Measurements from ENCODE around the gene DMBX1.

- no peak for TF ChIP-seq ZNF274 (IDR thresholded peaks at IDR 0.05; ENCODE audit: borderline replicate concordance, low read depth, low read length)
- no peak for TF ChIP-seq UBTF (IDR thresholded peaks at IDR 0.05; ENCODE audit: borderline replicate concordance in 1 of 2, low read depth in 2 of 2, low read length in 2 of 2)
- no peak for TF ChIP-seq RBM15 (IDR thresholded peaks at IDR 0.05; ENCODE audit: insufficient read depth, low read length)
- no peak for TF ChIP-seq ZNF77 (CRISPR knock-in tag; IDR thresholded peaks at IDR 0.05)
- no peak for TF ChIP-seq CBX2 (IDR thresholded peaks at IDR 0.05; ENCODE audit: insufficient read depth, low read length, poor library complexity, severe bottlenecking)
- TF ChIP-seq RB1 (IDR thresholded peaks at IDR 0.05; ENCODE audit: low read depth): no peak
- TF ChIP-seq HDAC1 (IDR thresholded peaks at IDR 0.05): no peak
- TF ChIP-seq ZNF282 (CRISPR knock-in tag; IDR thresholded peaks at IDR 0.05): no peak
- no peak for TF ChIP-seq ELF4 (CRISPR knock-in tag; IDR thresholded peaks at IDR 0.05)
- TF ChIP-seq FOXA1 (IDR thresholded peaks at IDR 0.05; ENCODE audit: borderline replicate concordance): no peak
- no peak for TF ChIP-seq POLR2A (conservative IDR thresholded peaks at IDR 0.05)
- no peak for TF ChIP-seq CTCF (IDR thresholded peaks at IDR 0.05 in 2 of 3, conservative IDR thresholded peaks at IDR 0.05 in 1 of 3; ENCODE audit: insufficient read depth in 2 of 3, low read depth in 1 of 3, low read length in 3 of 3)
- TF ChIP-seq HNRNPH1 (optimal IDR thresholded peaks at IDR 0.05; ENCODE audit: low read depth, low read length): no peak
Measured at GRCh38 chr1:46512135-46512791, 22.6 kb downstream of the DMBX1 start.
